Endothelial cell of umbilical vein (primary cell): ENCODE results near the gene ARHGAP28.

Source experiments
- EZH2 ChIP-seq: IDR thresholded peaks from 2 replicates; pipeline ENCODE4 v1.6.1; 2012; ENCODE audit warnings: borderline replicate concordance, low read depth, mild to moderate bottlenecking, moderate library complexity, low read length, inconsistent platforms; ENCODE audit not compliant: severe bottlenecking
- GATA2 ChIP-seq: IDR thresholded peaks from 2 replicates; pipeline ENCODE4 v1.7.0; 2011; ENCODE audit warnings: low read depth, mild to moderate bottlenecking, moderate library complexity, mixed read lengths, low read length; ENCODE audit not compliant: insufficient read length, insufficient read depth
- MYC ChIP-seq: IDR thresholded peaks from one replicate; pipeline ENCODE4 v1.6.1; 2011; ENCODE audit warnings: mild to moderate bottlenecking, low read depth, low read length
- POLR2A ChIP-seq: IDR thresholded peaks from 2 replicates; pipeline ENCODE4 v1.6.1; 2012; ENCODE audit warnings: low read depth, mild to moderate bottlenecking, control low read depth, low read length
- POLR2AphosphoS5 ChIP-seq: IDR thresholded peaks from 2 replicates; pipeline ENCODE4 v1.6.1; 2012; ENCODE audit warnings: low read depth, mild to moderate bottlenecking, control low read depth, low read length, moderate library complexity; ENCODE audit not compliant: insufficient read depth
- TF ChIP-seq, protein P1 (sequence below), 2 donors: IDR thresholded peaks; 1 replicate in 1 of 2; 2 replicates in 1 of 2; pipeline ENCODE4 v1.5.1; 2011; ENCODE audit warnings: low read length in 2 of 2, mild to moderate bottlenecking in 2 of 2, moderate library complexity in 2 of 2, control low read depth in 1 of 2, inconsistent platforms in 1 of 2, low read depth in 1 of 2; ENCODE audit not compliant: insufficient read depth in 1 of 2; ENCODE audit errors: extremely low read depth in 1 of 2
- TF ChIP-seq, protein P2 (sequence below): IDR thresholded peaks from 2 replicates; pipeline ENCODE4 v1.6.1; 2011; ENCODE audit not compliant: insufficient read depth, insufficient read length

DNA sequence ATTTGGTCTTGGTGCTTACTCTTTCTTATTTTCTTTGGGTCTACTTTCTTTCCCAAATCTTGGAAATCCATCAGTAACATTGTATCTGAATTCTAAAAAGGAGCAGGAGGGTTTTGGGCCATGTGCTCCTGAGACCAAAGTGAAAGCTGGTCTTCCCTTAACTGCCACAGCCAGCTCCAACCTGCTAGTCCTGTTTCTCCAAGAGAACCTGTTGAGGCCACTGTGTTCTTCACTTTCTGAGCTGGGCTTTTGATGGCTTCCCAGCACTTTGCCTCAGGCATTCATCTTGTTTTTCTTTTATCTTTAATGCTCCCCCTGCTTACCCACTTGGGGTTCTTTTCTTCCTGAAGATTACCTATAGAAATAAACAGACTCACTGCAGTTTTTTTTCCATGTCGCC is 53.3 kb downstream of the ARHGAP28 start:
- TF ChIP-seq, protein P1, sequence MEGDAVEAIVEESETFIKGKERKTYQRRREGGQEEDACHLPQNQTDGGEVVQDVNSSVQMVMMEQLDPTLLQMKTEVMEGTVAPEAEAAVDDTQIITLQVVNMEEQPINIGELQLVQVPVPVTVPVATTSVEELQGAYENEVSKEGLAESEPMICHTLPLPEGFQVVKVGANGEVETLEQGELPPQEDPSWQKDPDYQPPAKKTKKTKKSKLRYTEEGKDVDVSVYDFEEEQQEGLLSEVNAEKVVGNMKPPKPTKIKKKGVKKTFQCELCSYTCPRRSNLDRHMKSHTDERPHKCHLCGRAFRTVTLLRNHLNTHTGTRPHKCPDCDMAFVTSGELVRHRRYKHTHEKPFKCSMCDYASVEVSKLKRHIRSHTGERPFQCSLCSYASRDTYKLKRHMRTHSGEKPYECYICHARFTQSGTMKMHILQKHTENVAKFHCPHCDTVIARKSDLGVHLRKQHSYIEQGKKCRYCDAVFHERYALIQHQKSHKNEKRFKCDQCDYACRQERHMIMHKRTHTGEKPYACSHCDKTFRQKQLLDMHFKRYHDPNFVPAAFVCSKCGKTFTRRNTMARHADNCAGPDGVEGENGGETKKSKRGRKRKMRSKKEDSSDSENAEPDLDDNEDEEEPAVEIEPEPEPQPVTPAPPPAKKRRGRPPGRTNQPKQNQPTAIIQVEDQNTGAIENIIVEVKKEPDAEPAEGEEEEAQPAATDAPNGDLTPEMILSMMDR (IDR thresholded peaks at IDR 0.05; ENCODE audit: extremely low read depth in 1 of 2, insufficient read depth in 1 of 2, low read depth in 1 of 2, low read length in 2 of 2): no peak
- TF ChIP-seq POLR2AphosphoS5 (no peak), POLR2A (no peak), GATA2 (no peak), EZH2 (no peak), MYC (no peak)
- TF ChIP-seq, protein P2, sequence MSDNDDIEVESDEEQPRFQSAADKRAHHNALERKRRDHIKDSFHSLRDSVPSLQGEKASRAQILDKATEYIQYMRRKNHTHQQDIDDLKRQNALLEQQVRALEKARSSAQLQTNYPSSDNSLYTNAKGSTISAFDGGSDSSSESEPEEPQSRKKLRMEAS: no peak
